ENCODE data around the gene TPCN2. TPM values are rescaled to one million over a fixed set of nuclear protein-coding genes. Genes with fewer than 3 reads are reported as not detected.

TPCN2 gene
- total and polyA plus RNA-seq, 9 of the 15 experiments (the other 6 are each of a cell fraction or from before 2014, with no cell fraction given) = 0.66 to 10.2 (median 4.6) TPM

GRCh38 chr11:69167916-69168691 is 119.4 kb downstream of the TPCN2 start:
- ATAC-seq = no peak
- H2AFZ ChIP-seq (ENCODE audit: low read depth, low read length) = no peak overlapping the region
- peaks cover 6 to 7% of the 10 kb centered on the region in 2 experiments; a peak in 3 of 5 replicates for H3K4me1 ChIP-seq (replicated peaks in 1 of 2; ENCODE audit: control insufficient read depth in 2 of 2, insufficient read depth in 2 of 2, low read length in 2 of 2)
- no peaks in the 10 kb centered on the region for H3K36me3 ChIP-seq (ENCODE audit: control insufficient read depth, insufficient read depth, low read length)
- H3K4me3 ChIP-seq = no peak overlapping the region
- no peak overlapping the region for H3K27ac ChIP-seq (ENCODE audit: extremely low read depth, low read depth, low read length)
- in situ Hi-C loops (cut with MboI) = no loop called here
- ChIA-PET POLR2A (no interaction called here), CTCF (ENCODE audit: low intra/inter-chr PET ratio) (no interaction called here)
- no peak overlapping the region for H3K9ac ChIP-seq (ENCODE audit: insufficient read depth in 1 of 2, low read depth in 2 of 2, low read length in 2 of 2)
- BruUV-seq (replicated peaks) = no TSS peak
- no peak for FAIRE-seq
- no peaks in the 10 kb centered on the region for H3K9me3 ChIP-seq (replicated peaks; ENCODE audit: control insufficient read depth, insufficient read depth, low read depth, low read length)
- H3K27me3 ChIP-seq (ENCODE audit: control insufficient read depth in 2 of 2, insufficient read depth in 2 of 2, low read length in 2 of 2) = peaks cover 2 to 37% of the 10 kb centered on the region in 2 experiments; a peak in 3 of 5 replicates
- 5% methylated on average over 8 of the region's 9 CpGs for WGBS (ENCODE audit: insufficient coverage, low coverage, missing lambda C conversion rate)
- H3K9me1 ChIP-seq (ENCODE audit: control insufficient read depth, insufficient read depth, low read length) = no peaks in the 10 kb centered on the region
- no peaks in the 10 kb centered on the region for H4K20me1 ChIP-seq (replicated peaks; ENCODE audit: control insufficient read depth, insufficient read depth, low read length)
- intact Hi-C loops (cut with micrococcal nuclease) = no loop called here
- no peak for DNase-seq (ENCODE audit: extremely low read depth in 1 of 4, low spot score in 3 of 4)
- TF ChIP-seq PTBP1 (IDR thresholded peaks at IDR 0.05; ENCODE audit: low read depth, low read length) = no peak
- TF ChIP-seq NR2C2 (CRISPR knock-in tag; IDR thresholded peaks at IDR 0.05) = no peak
- no peak for TF ChIP-seq NR2C2 (tag; IDR thresholded peaks at IDR 0.05)
- TF ChIP-seq KLF13 (tag; IDR thresholded peaks at IDR 0.05; ENCODE audit: borderline replicate concordance, low read depth) = no peak
- TF ChIP-seq TCFL5 (CRISPR knock-in tag; conservative IDR thresholded peaks at IDR 0.05) = no peak
- no peak for TF ChIP-seq CEBPG (CRISPR knock-in tag; IDR thresholded peaks at IDR 0.05)
- TF ChIP-seq CEBPG (tag; conservative IDR thresholded peaks at IDR 0.05 in 1 of 2, IDR thresholded peaks at IDR 0.05 in 1 of 2) = 0 out of 4 replicates have a peak, but pooled peaks of 1 of the 2 experiments have one; percentile 18
- H3K79me2 ChIP-seq (ENCODE audit: control insufficient read depth, insufficient read depth, low read length) = no peaks in the 10 kb centered on the region
- H3K4me2 ChIP-seq (ENCODE audit: insufficient read depth, low read length) = no peak overlapping the region

Data from K562 (cell line).